ENCODE measurements around the gene HS2ST1.

Gene HS2ST1

GRCh38 chr1:86972262-86972661 lies 57.8 kb downstream of the HS2ST1 start:
- Histone ChIP-seq H3K9ac (ENCODE audit: low read depth, low read length, poor library complexity, severe bottlenecking) (no peak overlapping the region), H3K9me3 (ENCODE audit: insufficient read depth, low read depth, low read length) (no peaks in the 10 kb centered on the region), H4K20me1 (ENCODE audit: insufficient read depth, low read length, poor library complexity, severe bottlenecking) (no peaks in the 10 kb centered on the region), H3K9me2 (replicated peaks; ENCODE audit: low read depth, low read length) (no peaks in the 10 kb centered on the region), H3K79me2 (ENCODE audit: insufficient read depth, low read length) (peaks cover 15% of the 10 kb centered on the region; the same call in 1 of the 2 replicates), H3K4me2 (ENCODE audit: low read depth, low read length, poor library complexity, severe bottlenecking) (peak overlapping the region; percentile 6), H3K36me3 (ENCODE audit: insufficient read depth, low read length) (no peaks in the 10 kb centered on the region), H3K4me3 (ENCODE audit: low read length, poor library complexity, severe bottlenecking) (no peak overlapping the region), H3K4me1 (ENCODE audit: insufficient read depth, low read length, poor library complexity, severe bottlenecking) (peaks cover 2% of the 10 kb centered on the region), H3K27me3 (ENCODE audit: insufficient read depth, low read length, poor library complexity, severe bottlenecking) (no peaks in the 10 kb centered on the region), H2AFZ (ENCODE audit: low read length) (no peak overlapping the region), H3F3A (ENCODE audit: low read depth) (no peaks in the 10 kb centered on the region)
- TF ChIP-seq CTCF (conservative IDR thresholded peaks at IDR 0.05; ENCODE audit: low read length), result no peak
- no peak for TF ChIP-seq EZH2phosphoT487 (IDR thresholded peaks at IDR 0.05; ENCODE audit: borderline replicate concordance)

GRCh38 chr1:86975993-86976550 lies 61.6 kb downstream of the HS2ST1 start:
- H3K9me3 ChIP-seq (ENCODE audit: insufficient read depth, low read depth, low read length), result no peaks in the 10 kb centered on the region
- no peaks in the 10 kb centered on the region for H3K9me2 ChIP-seq (replicated peaks; ENCODE audit: low read depth, low read length)
- no peak overlapping the region for H2AFZ ChIP-seq (ENCODE audit: low read length)
- no peaks in the 10 kb centered on the region for H3F3A ChIP-seq (ENCODE audit: low read depth)
- H3K36me3 ChIP-seq (ENCODE audit: insufficient read depth, low read length), result no peaks in the 10 kb centered on the region
- no peaks in the 10 kb centered on the region for H4K20me1 ChIP-seq (ENCODE audit: insufficient read depth, low read length, poor library complexity, severe bottlenecking)
- H3K79me2 ChIP-seq (ENCODE audit: insufficient read depth, low read length), result peaks cover 21% of the 10 kb centered on the region
- no peak overlapping the region for H3K9ac ChIP-seq (ENCODE audit: low read depth, low read length, poor library complexity, severe bottlenecking)
- H3K4me3 ChIP-seq (ENCODE audit: low read length, poor library complexity, severe bottlenecking), result no peak overlapping the region
- no peaks in the 10 kb centered on the region for H3K27me3 ChIP-seq (ENCODE audit: insufficient read depth, low read length, poor library complexity, severe bottlenecking)
- no peak overlapping the region for H3K4me2 ChIP-seq (ENCODE audit: low read depth, low read length, poor library complexity, severe bottlenecking)
- peaks cover 2% of the 10 kb centered on the region for H3K4me1 ChIP-seq (ENCODE audit: insufficient read depth, low read length, poor library complexity, severe bottlenecking)
- TF ChIP-seq CTCF (conservative IDR thresholded peaks at IDR 0.05; ENCODE audit: low read length) (no peak), EZH2phosphoT487 (IDR thresholded peaks at IDR 0.05; ENCODE audit: borderline replicate concordance) (no peak)

GRCh38 chr1:86976664-86977063 lies 62.2 kb downstream of the HS2ST1 start:
- no peaks in the 10 kb centered on the region for H3F3A ChIP-seq (ENCODE audit: low read depth)
- no peaks in the 10 kb centered on the region for H3K36me3 ChIP-seq (ENCODE audit: insufficient read depth, low read length)
- H3K9me2 ChIP-seq (replicated peaks; ENCODE audit: low read depth, low read length), result no peaks in the 10 kb centered on the region
- peaks cover 2% of the 10 kb centered on the region for H3K4me1 ChIP-seq (ENCODE audit: insufficient read depth, low read length, poor library complexity, severe bottlenecking)
- no peak overlapping the region for H3K9ac ChIP-seq (ENCODE audit: low read depth, low read length, poor library complexity, severe bottlenecking)
- H3K4me3 ChIP-seq (ENCODE audit: low read length, poor library complexity, severe bottlenecking), result no peak overlapping the region
- H3K79me2 ChIP-seq (ENCODE audit: insufficient read depth, low read length), result peaks cover 17% of the 10 kb centered on the region
- H3K27me3 ChIP-seq (ENCODE audit: insufficient read depth, low read length, poor library complexity, severe bottlenecking), result no peaks in the 10 kb centered on the region
- H2AFZ ChIP-seq (ENCODE audit: low read length), result no peak overlapping the region
- no peak for TF ChIP-seq CTCF (conservative IDR thresholded peaks at IDR 0.05; ENCODE audit: low read length)
- TF ChIP-seq EZH2phosphoT487 (IDR thresholded peaks at IDR 0.05; ENCODE audit: borderline replicate concordance), result no peak
- H4K20me1 ChIP-seq (ENCODE audit: insufficient read depth, low read length, poor library complexity, severe bottlenecking), result no peaks in the 10 kb centered on the region
- no peak overlapping the region for H3K4me2 ChIP-seq (ENCODE audit: low read depth, low read length, poor library complexity, severe bottlenecking)
- no peaks in the 10 kb centered on the region for H3K9me3 ChIP-seq (ENCODE audit: insufficient read depth, low read depth, low read length)
